SJSA1 (cell line): ENCODE data around the gene PTPA. TPM values are rescaled to one million over a fixed set of nuclear protein-coding genes. Genes with fewer than 3 reads are reported as not detected.
A peak's percentile ranks its signal among the peaks of the same experiment; 100 is the strongest.
"Not testable (repeated sequence)": the region's sequence is repeated elsewhere in the genome, so short reads cannot be mapped to it uniquely, and the experiment has no call there.

Experiments
- DNase-seq, 2 experiments: peaks; one replicate each; pipeline ENCODE4 v3.0.0-alpha.2; 2015 to 2020; ENCODE audit warnings: low spot score in 2 of 2, low read depth in 1 of 2
- H3K27ac ChIP-seq: fragments of 250-450 bp; sonication (Bioruptor Pico); 2 replicates; pipeline ENCODE4 v1.5.1; 2020; ENCODE audit warnings: mild to moderate bottlenecking, moderate library complexity
- H3K27me3 ChIP-seq: fragments of 250-450 bp; sonication (Bioruptor Pico); replicated peaks from 2 replicates; pipeline ENCODE4 v1.5.1; 2020; ENCODE audit warnings: mild to moderate bottlenecking, moderate library complexity
- H3K36me3 ChIP-seq: fragments of 250-450 bp; sonication (Bioruptor Pico); 2 replicates; pipeline ENCODE4 v1.5.1; 2020; ENCODE audit warnings: mild to moderate bottlenecking
- H3K4me1 ChIP-seq: fragments of 250-450 bp; sonication (Bioruptor Pico); replicated peaks from 2 replicates; pipeline ENCODE4 v1.6.1; 2021; ENCODE audit warnings: mild to moderate bottlenecking
- H3K4me3 ChIP-seq: fragments of 250-450 bp; sonication (Bioruptor Pico); 2 replicates; pipeline ENCODE4 v1.5.1; 2020; ENCODE audit warnings: mild to moderate bottlenecking
- H3K9me3 ChIP-seq: fragments of 250-450 bp; sonication (Bioruptor Pico); replicated peaks from 2 replicates; pipeline ENCODE4 v1.5.1; 2020; ENCODE audit warnings: mild to moderate bottlenecking
- total RNA-seq: library from RNA; depleted of rRNA; stranded (reverse); fragments of >200 nt; shearing (Covaris generic); gene quantifications from 2 replicates; pipeline ENCODE4 v1.2.3, GENCODE V29; 2014

PTPA gene
- total RNA-seq, 1 experiment from 2014 or later, result 93.3 TPM

- no peaks in the 10 kb centered on the region for H3K9me3 ChIP-seq
- H3K27me3 ChIP-seq, result no peaks in the 10 kb centered on the region
- H3K27ac ChIP-seq, result no peak overlapping the region
- DNase-seq, result no peak
- peaks cover 7% of the 10 kb centered on the region for H3K4me1 ChIP-seq
- H3K36me3 ChIP-seq, result peaks cover 9% of the 10 kb centered on the region
- H3K4me3 ChIP-seq, result no peak overlapping the region
Observed at GRCh38 chr9:129151469-129151868, 40.3 kb downstream of the PTPA start.

GRCh38 chr9:129154866-129155477 is 43.8 kb downstream of the PTPA start:
- Histone ChIP-seq H3K27ac (no peak overlapping the region), H3K36me3 (no peaks in the 10 kb centered on the region), H3K4me3 (no peak overlapping the region), H3K4me1 (no peaks in the 10 kb centered on the region), H3K9me3 (no peaks in the 10 kb centered on the region), H3K27me3 (no peaks in the 10 kb centered on the region)
- DNase-seq, result no peak

GRCh38 chr9:129156163-129156562 is 44.9 kb downstream of the PTPA start:
- Histone ChIP-seq H3K27me3 (no peaks in the 10 kb centered on the region), H3K36me3 (no peaks in the 10 kb centered on the region), H3K4me1 (no peaks in the 10 kb centered on the region)

GRCh38 chr9:129160712-129161533 is 49.7 kb downstream of the PTPA start:
- H3K9me3 ChIP-seq, result no peaks in the 10 kb centered on the region
- no peak for DNase-seq
- no peaks in the 10 kb centered on the region for H3K36me3 ChIP-seq
- H3K4me1 ChIP-seq, result no peaks in the 10 kb centered on the region
- H3K4me3 ChIP-seq, result no peak overlapping the region
- no peaks in the 10 kb centered on the region for H3K27me3 ChIP-seq
- H3K27ac ChIP-seq, result no peak overlapping the region

More at GRCh38 chr9:129156163-129156562, 44.9 kb downstream of the PTPA start:
- Histone ChIP-seq H3K9me3 (no peaks in the 10 kb centered on the region), H3K27ac (no peak overlapping the region), H3K4me3 (no peak overlapping the region)
- DNase-seq, result no peak

GRCh38 chr9:129161534-129161837 is 50.3 kb downstream of the PTPA start:
- H3K4me3 ChIP-seq, result no peak overlapping the region
- no peak overlapping the region for H3K27ac ChIP-seq
- H3K27me3 ChIP-seq, result no peaks in the 10 kb centered on the region
- H3K4me1 ChIP-seq, result peaks cover under 1% of the 10 kb centered on the region
- DNase-seq, result no peak
- no peaks in the 10 kb centered on the region for H3K9me3 ChIP-seq
- no peaks in the 10 kb centered on the region for H3K36me3 ChIP-seq

- Histone ChIP-seq H3K4me1 (peaks cover 13% of the 10 kb centered on the region), H3K4me3 (no peak overlapping the region), H3K27me3 (no peaks in the 10 kb centered on the region), H3K27ac (no peak overlapping the region), H3K36me3 (no peaks in the 10 kb centered on the region), H3K9me3 (no peaks in the 10 kb centered on the region)
- DNase-seq, result no peak
Observed at GRCh38 chr9:129162497-129163197, 51.4 kb downstream of the PTPA start.

GRCh38 chr9:129163198-129163670 is 52.0 kb downstream of the PTPA start:
- H3K27ac ChIP-seq, H3K36me3 ChIP-seq, H3K27me3 ChIP-seq, H3K9me3 ChIP-seq, DNase-seq, H3K4me3 ChIP-seq: not testable (repeated sequence)
- peaks cover 18% of the 10 kb centered on the region for H3K4me1 ChIP-seq

- DNase-seq, result no peak
- Histone ChIP-seq H3K27ac (no peak overlapping the region), H3K27me3 (no peaks in the 10 kb centered on the region), H3K4me3 (no peak overlapping the region), H3K9me3 (no peaks in the 10 kb centered on the region), H3K36me3 (no peaks in the 10 kb centered on the region), H3K4me1 (peaks cover 24% of the 10 kb centered on the region)
Observed at GRCh38 chr9:129163753-129164152, 52.5 kb downstream of the PTPA start.

- no peak for DNase-seq
- H3K4me1 ChIP-seq, result peaks cover 27% of the 10 kb centered on the region
- no peak overlapping the region for H3K27ac ChIP-seq
- no peaks in the 10 kb centered on the region for H3K36me3 ChIP-seq
- no peak overlapping the region for H3K4me3 ChIP-seq
- H3K9me3 ChIP-seq, result no peaks in the 10 kb centered on the region
- H3K27me3 ChIP-seq, result no peaks in the 10 kb centered on the region
Observed at GRCh38 chr9:129164246-129164930, 53.2 kb downstream of the PTPA start.

GRCh38 chr9:129165198-129165597 is 54.0 kb downstream of the PTPA start:
- Histone ChIP-seq H3K36me3 (no peaks in the 10 kb centered on the region), H3K27me3 (no peaks in the 10 kb centered on the region), H3K9me3 (no peaks in the 10 kb centered on the region), H3K4me3 (no peak overlapping the region), H3K4me1 (peaks cover 31% of the 10 kb centered on the region), H3K27ac (no peak overlapping the region)
- DNase-seq, result no peak

GRCh38 chr9:129166623-129167557 is 55.7 kb downstream of the PTPA start:
- Histone ChIP-seq H3K27ac (peak overlapping the region; percentile 30; the same call in 1 of the 2 replicates), H3K9me3 (no peaks in the 10 kb centered on the region), H3K27me3 (no peaks in the 10 kb centered on the region), H3K4me3 (no peak overlapping the region), H3K36me3 (no peaks in the 10 kb centered on the region), H3K4me1 (peaks cover 33% of the 10 kb centered on the region)
- peak; percentile 61 to 66 for DNase-seq

GRCh38 chr9:129170229-129170628 is 59.0 kb downstream of the PTPA start:
- Histone ChIP-seq H3K27me3 (no peaks in the 10 kb centered on the region), H3K27ac (no peak overlapping the region), H3K4me1 (peaks cover 50% of the 10 kb centered on the region), H3K4me3 (no peak overlapping the region), H3K9me3 (no peaks in the 10 kb centered on the region), H3K36me3 (no peaks in the 10 kb centered on the region; the same call in 1 of the 2 replicates)
- DNase-seq, result no peak
